Ramos (cell line): ENCODE measurements around the gene ABCA5.

ENCODE experiments used
- in situ Hi-C: fragments of 300-500 bp; cut with MboI; formaldehyde crosslinking; loops from one replicate; pipeline ENCODE4 v1.14.3; 2022; ENCODE audit warnings: low sequenced_read_pairs; ENCODE audit not compliant: unreplicated experiment

Gene ABCA5

GRCh38 chr17:69271023-69271422 lies 55.9 kb downstream of the ABCA5 start:
- in situ Hi-C loops = no loop called here

GRCh38 chr17:69269131-69269998 lies 57.6 kb downstream of the ABCA5 start:
- in situ Hi-C loops = no loop called here

- in situ Hi-C loops = no loop called here
These were observed 58.4 kb downstream of the ABCA5 start for GRCh38 chr17:69268543-69269014.

- in situ Hi-C loops = no loop called here
These were observed 59.7 kb downstream of the ABCA5 start for GRCh38 chr17:69267219-69267618.

DNA sequence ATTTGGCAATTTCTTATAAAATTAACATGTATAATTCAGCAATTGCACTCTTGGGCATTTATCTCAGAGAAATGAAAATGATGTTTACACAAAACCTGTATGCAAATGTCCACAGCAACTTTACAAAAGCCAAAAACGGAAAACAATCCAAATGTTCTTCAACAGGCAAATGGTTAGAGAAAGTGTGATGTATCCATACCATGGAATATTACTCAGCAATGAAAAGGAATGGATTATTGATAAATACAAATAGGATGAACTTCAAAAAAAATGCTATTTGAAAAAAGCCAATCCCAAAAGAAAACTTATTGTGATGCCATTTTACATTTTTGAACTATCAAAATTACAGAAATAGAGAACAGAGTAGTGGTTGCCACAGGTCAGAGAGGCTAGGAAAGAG lies 61.1 kb downstream of the ABCA5 start:
- in situ Hi-C loops = no loop called here

GRCh38 chr17:69254187-69254586 lies 72.7 kb downstream of the ABCA5 start:
- in situ Hi-C loops = no loop called here

GRCh38 chr17:69250641-69251040 lies 76.3 kb downstream of the ABCA5 start:
- in situ Hi-C loops = no loop called here

DNA sequence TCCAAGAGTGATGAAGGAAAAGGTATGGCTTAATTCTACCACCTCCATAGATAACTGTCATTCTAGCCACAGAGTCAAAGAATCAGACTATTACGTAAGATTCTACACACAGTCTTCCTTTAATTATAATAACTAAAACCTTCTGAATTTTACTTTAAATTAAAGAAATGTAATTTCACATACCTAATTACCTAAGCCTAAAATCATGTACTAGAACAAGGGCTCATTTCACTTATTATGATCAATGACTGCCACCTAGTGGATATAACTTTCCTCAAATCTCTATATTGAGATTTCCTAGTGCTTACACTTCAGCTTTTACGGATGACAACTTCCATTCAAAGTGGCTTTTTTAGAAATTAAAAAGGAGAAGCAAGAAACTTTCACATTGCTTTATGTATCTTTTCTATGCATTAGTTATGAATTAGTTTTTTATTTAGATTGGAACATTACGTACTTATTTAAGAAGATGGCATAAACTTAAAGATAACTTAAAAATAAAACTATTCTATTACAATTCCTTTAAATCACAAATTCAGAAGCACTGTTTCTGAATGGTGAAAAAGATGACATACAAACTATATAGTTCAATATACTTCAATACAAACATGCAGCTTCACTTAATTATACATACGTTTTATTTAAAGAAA lies 80.1 kb downstream of the ABCA5 start:
- in situ Hi-C loops = no loop called here

DNA sequence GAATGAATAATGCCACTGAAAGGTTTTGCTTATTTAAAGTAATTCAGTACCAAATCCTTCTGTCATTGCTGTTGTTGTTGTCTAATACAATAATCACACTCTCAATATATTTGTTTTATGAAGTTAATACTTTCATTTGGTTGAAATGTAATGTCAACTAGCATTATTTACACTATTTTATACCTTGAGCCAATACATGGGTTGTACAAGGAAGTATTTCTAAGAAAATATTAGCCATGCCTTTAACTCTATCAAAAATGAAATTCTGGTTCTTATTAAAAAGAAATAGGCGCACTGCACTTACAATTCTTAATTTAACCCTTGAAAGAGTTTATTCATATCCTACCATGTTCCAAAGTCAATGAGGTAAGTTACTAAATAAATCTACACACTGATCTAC lies 80.7 kb downstream of the ABCA5 start:
- in situ Hi-C loops = no loop called here

- in situ Hi-C loops = no loop called here
These were observed 81.3 kb downstream of the ABCA5 start for GRCh38 chr17:69245617-69246016.

DNA sequence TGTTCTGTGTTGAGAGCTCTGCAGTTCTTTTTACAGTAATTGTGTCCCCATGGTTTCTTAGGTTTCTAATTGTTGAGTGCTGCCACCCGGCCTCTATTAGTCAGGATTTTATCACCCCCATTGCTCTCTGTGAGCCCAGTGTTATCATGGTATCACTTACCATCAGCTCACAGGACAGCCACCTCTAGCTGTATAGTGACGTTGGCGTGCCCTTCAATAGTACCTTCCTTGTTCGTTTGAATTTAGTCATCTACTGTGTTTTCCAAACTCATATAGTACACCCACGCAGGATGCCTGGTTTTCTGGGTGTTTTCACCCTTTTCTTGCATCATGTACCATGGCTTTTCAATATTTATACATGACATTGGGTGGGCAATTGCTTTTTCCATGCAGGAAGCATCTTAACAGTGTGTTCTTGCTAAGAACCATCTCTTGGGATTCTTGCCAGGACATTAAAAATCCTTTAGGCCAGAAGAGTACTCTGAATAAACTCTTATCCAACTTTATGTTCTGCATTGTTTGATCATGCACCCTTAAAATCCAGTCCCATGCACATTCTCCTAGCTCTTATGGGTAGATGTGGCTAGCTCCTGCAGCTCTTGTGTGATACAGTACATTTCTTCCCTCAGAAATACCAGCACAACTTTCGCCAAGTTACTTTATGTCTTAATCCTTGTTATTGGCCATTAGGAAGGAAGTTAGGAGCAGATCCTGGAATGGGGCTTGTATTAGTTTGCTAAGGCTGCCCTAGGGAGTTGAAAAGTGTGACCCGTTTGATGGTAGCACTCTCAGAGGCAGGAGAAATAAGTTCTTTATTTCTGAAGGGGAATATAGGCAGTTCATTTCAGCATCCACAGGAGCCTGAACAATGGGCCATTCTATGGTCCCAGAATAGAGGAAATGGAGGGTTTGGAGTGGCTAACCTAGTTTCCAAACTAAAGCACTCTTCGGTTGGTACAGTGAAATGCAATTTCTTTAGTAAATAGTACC lies 87.0 kb downstream of the ABCA5 start:
- in situ Hi-C loops = loop anchor here (5.0 kb wide), 1 partner anchor 463 kb away; no protein-coding TSS in a partner anchor

GRCh38 chr17:69236946-69237345 lies 90.0 kb downstream of the ABCA5 start:
- in situ Hi-C loops = no loop called here

GRCh38 chr17:69236464-69236863 lies 90.5 kb downstream of the ABCA5 start:
- in situ Hi-C loops = no loop called here

DNA sequence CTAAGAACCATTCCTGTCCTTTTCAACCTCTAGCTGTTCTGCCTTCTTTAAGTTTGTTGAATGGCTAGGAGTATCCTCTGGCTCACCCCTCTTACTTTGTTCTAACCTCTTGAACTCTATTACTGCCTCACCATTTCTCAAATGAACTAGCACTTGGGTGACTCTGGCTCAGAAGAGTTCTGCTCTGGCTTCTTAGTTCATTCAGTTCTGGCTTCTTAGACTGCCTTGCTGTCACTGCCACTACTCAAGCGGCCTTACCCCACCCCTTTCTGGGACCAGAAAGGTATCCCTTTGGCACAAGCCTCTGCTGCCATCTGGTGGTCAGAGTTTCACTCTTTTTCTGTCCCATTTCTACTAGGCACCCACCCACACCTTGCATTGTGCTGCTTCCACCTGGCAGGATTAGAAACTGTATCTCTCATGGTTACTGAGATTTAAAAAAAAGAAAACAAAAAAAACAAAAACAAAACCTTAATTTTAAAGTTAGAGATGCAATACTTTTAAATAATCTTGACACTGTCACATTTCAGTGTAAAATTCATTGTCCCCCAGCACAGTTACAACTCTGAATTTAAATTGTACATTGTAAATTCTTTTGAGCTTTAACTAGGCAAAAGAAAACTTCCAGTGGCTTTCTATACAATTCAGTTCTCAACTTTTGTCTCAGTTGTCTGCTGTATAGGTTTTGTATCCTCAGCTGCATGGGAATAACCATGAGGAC lies 91.4 kb downstream of the ABCA5 start:
- in situ Hi-C loops = no loop called here

DNA sequence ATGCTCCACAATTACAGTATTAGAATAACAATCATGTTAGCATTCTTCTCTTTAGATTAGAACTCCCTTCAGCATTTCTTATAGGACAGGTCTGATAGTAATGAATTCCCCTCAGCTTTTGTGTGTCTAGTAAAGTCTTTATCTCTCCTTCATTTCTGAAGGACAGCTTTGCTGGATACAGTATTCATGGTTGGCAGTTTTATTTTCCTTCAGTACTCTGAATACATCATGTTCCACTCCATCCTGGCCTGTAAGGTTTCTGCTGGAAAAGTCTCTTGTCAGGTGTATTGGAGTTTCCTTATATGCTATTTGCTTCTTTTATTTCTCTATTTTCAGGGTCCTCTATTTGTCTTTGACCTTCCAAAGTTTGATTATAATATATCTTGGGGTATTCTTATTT lies 94.3 kb downstream of the ABCA5 start:
- in situ Hi-C loops = no loop called here

- in situ Hi-C loops = no loop called here
These were observed 95.4 kb downstream of the ABCA5 start for GRCh38 chr17:69231521-69231920.

- in situ Hi-C loops = no loop called here
These were observed 96.0 kb downstream of the ABCA5 start for GRCh38 chr17:69230939-69231338.

DNA sequence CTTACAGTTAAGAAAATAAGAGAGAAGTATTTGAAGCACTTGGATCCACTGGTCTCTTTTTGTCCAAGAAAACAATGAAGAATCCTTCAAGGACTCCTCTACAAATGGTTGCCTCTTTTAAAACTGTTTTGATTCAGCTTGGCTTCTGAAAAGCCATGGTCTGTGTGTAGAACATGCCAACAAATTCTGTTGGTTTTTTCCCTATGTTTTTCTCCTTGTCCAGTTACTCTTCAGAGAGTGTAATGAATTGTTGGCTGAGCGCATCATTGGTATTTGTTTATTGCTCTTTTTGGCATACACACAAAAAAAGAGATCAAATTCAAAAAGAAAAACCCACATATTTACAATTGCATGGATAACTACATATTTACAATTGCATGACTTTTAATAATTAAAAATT lies 98.4 kb downstream of the ABCA5 start, which contains the start of gene ABCA10:
TSS of gene ABCA10 (minus strand) at position 249 of the 400 bp plus-strand sequence. CDS start 3,466 bp downstream, outside the sequence.
- in situ Hi-C loops = no loop called here

GRCh38 chr17:69228018-69228417 lies 98.9 kb downstream of the ABCA5 start:
- in situ Hi-C loops = no loop called here

GRCh38 chr17:69227541-69227940 lies 99.4 kb downstream of the ABCA5 start:
- in situ Hi-C loops = no loop called here
